ENCODE results near the gene TNNT1. TPM values are rescaled to one million over a fixed set of nuclear protein-coding genes. Genes with fewer than 3 reads are reported as not detected.
A peak's percentile ranks its signal among the peaks of the same experiment; 100 is the strongest.

TNNT1 gene
- total RNA-seq, 1 donor, result under 0.01 TPM

- no peak for DNase-seq (ENCODE audit: low read depth)
- no peak overlapping the region for H3K4me3 ChIP-seq (ENCODE audit: low read depth, low read length)
Measured at GRCh38 chr19:55131421-55131820, 17.6 kb downstream of the TNNT1 start.

GRCh38 chr19:55119053-55119452 lies 30.0 kb downstream of the TNNT1 start:
- TF ChIP-seq CTCF (IDR thresholded peaks at IDR 0.05; ENCODE audit: insufficient read depth, low read depth, low read length), result no peak
- no peak for DNase-seq (ENCODE audit: low read depth)
- no peak overlapping the region for H3K4me3 ChIP-seq (ENCODE audit: low read depth, low read length)

More at GRCh38 chr19:55131421-55131820, 17.6 kb downstream of the TNNT1 start:
- TF ChIP-seq CTCF (IDR thresholded peaks at IDR 0.05; ENCODE audit: insufficient read depth, low read depth, low read length), result no peak

GRCh38 chr19:55118401-55118991 lies 30.5 kb downstream of the TNNT1 start:
- no peak for TF ChIP-seq CTCF (IDR thresholded peaks at IDR 0.05; ENCODE audit: insufficient read depth, low read depth, low read length)
- no peak for DNase-seq (ENCODE audit: low read depth)
- peak overlapping the region; percentile 74 for H3K4me3 ChIP-seq (ENCODE audit: low read depth, low read length)

GRCh38 chr19:55117663-55118391 lies 31.2 kb downstream of the TNNT1 start:
- peak; percentile 99 for DNase-seq (ENCODE audit: low read depth)
- no peak for TF ChIP-seq CTCF (IDR thresholded peaks at IDR 0.05; ENCODE audit: insufficient read depth, low read depth, low read length)
- peak overlapping the region; percentile 82 for H3K4me3 ChIP-seq (ENCODE audit: low read depth, low read length)

GRCh38 chr19:55116859-55117662 lies 31.9 kb downstream of the TNNT1 start, which contains the start of gene PPP1R12C:
TSS of gene PPP1R12C (minus strand) at chr19:55117637. CDS start at chr19:55117543, 94 bp downstream.
- peak; percentile 13 for DNase-seq (ENCODE audit: low read depth)
- peak within 1 kb of the TSS; percentile 82 for H3K4me3 ChIP-seq (ENCODE audit: low read depth, low read length)
- no peak for TF ChIP-seq CTCF (IDR thresholded peaks at IDR 0.05; ENCODE audit: insufficient read depth, low read depth, low read length)

GRCh38 chr19:55116232-55116858 lies 32.7 kb downstream of the TNNT1 start:
- TF ChIP-seq CTCF (IDR thresholded peaks at IDR 0.05; ENCODE audit: insufficient read depth, low read depth, low read length), result no peak
- peak; percentile 64 for DNase-seq (ENCODE audit: low read depth)
- peak overlapping the region; percentile 82 for H3K4me3 ChIP-seq (ENCODE audit: low read depth, low read length)

Data from fibroblast of villous mesenchyme (primary cell).